DND-41 (cell line): ENCODE measurements around the gene TCF4.

Source experiments
- CTCF ChIP-seq: IDR thresholded peaks from 2 replicates; pipeline ENCODE4 v1.5.1; 2012; ENCODE audit warnings: borderline replicate concordance, low read length, moderate library complexity, mild to moderate bottlenecking; ENCODE audit not compliant: poor library complexity, severe bottlenecking; ENCODE audit errors: extremely low read depth
- EZH2 ChIP-seq: IDR thresholded peaks from 3 replicates; pipeline ENCODE4 v1.6.1; 2012; ENCODE audit warnings: borderline replicate concordance, low read depth, mild to moderate bottlenecking, moderate library complexity, low read length, inconsistent platforms; ENCODE audit not compliant: severe bottlenecking

GRCh38 chr18:55588870-55589595 lies 1.0 kb upstream of the TCF4 start:
- TF ChIP-seq CTCF (no peak), EZH2 (no peak)
